Iris pigment epithelial cell (primary cell): ENCODE results near the gene DEFB129.
"Not testable (repeated sequence)": the region's sequence is repeated elsewhere in the genome, so short reads cannot be mapped to it uniquely, and the experiment has no call there.

Source experiments
- DNase-seq: peaks from one replicate; pipeline ENCODE4 v3.0.0-alpha.2; 2011; ENCODE audit warnings: low read depth

Gene DEFB129, protein sequence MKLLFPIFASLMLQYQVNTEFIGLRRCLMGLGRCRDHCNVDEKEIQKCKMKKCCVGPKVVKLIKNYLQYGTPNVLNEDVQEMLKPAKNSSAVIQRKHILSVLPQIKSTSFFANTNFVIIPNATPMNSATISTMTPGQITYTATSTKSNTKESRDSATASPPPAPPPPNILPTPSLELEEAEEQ

DNA sequence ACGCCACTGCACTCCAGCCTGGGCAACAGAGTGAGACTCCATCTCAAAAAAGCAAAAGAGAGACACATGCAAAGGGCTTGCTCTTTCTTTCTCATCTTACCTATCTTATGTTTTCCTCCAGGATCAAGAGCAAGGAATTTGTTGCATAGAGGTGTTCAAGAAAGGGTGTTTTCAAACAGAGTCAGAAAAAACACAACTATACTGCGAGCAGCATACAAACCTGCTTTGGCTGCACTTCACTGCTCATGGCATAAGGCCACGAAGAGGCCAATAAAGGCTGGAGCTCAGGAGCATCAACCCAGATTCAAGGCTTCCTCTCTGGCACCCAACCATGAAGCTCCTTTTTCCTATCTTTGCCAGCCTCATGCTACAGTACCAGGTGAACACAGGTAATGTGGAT is at the start of gene DEFB129:
DEFB129 (plus strand) TSS at position 301 of the 400 bp plus-strand sequence; CDS start at position 332, 31 bp downstream.
- no peak for DNase-seq

DNA sequence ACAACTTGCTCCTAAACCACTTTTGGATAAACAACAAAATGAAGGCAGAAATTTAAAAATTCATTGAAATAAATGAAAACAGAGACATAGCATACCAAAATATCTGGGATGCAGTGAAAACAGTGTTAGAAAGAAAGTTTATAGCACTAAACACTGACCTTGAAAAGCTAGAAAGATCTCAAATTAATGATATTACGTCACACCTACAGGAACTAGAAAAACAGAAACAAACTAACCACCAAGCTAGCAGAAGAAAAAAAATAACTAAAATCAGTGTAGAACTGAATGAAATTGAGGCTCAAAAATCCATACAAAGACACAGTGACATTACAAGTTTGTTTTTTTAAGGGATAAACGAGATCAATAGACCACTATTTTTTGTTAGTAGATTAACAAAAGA is 42.8 kb upstream of the DEFB129 start:
- DNase-seq = no peak

DNA sequence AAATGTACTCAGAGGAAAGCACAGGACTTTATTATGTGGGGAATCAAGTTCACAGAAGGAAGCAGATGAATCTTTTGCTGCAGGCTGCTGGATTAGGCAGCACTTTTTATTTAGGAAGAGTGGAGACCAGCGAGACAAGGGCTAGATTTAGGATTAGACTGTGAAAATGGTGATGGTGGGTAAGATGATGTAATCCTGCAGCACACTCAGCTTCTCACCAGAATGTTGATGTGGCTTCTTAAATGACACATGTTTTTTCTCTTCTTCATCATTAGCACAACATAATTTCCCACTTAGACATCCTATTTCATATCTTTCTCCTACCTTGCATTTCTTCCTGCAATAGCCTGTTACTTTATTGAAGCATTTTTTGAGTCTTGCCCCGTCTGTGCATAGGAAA is 39.3 kb upstream of the DEFB129 start:
- DNase-seq = no peak

DNA sequence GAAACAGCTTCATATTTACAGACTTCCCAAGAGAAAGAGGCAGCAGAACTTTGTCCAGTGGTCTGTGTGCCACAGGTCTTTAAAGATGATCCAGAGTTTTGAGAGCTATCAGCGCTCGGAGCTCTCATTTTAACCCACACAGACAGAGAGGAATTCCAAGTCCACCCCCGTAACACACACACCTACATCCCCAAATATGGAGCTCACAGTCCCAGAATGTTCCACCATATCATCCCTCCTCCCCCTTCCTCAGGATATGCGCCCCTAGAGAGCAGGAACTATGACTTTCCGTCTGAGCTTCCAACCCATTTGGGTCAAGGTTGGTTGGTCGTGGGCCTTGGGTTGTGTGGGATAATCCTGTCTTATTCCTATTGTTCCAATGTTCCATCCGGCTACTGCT is 37.4 kb upstream of the DEFB129 start, which contains the start of gene DEFB128:
DEFB128 (minus strand) TSS at position 101 of the 400 bp plus-strand sequence; CDS start at position 13, 88 bp downstream.
- no peak for DNase-seq

DNA sequence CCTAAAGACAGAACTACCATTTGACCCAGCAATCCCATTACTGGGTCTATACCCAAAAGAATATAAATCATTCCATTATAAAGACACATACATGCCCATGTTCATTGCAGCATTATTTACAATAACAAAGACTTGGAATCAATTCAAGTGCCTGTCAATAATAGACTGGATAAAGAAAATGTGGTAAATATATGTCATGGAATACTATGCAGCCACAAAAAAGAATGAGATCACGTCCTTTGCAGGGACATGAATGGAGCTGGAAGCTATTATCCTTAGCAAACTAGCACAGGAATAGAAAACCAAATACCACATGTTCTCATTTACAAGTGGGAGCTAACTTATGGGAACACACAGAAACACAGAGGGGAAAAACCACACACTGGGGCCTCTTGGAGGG is 28.8 kb upstream of the DEFB129 start:
- DNase-seq = no peak

DNA sequence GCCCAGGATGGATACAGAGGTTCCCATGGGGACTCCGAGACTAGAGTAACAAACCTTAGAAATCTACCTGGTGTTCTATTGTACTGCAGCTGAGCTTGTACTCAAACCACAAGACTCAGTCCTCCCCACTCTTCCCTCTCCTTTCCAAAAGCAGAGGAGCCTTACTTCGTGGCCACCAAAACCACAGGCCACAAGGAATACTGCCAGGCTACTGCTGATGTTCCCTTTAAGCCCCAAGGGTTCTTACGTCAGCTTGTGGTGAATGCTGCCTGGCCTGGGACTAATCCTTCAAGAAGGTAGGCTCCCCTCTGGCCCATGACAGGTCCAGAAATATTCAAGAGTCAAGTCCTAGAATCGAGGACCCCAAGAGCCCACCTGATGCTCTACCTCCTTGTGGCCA is 27.1 kb upstream of the DEFB129 start:
- no peak for DNase-seq

DNA sequence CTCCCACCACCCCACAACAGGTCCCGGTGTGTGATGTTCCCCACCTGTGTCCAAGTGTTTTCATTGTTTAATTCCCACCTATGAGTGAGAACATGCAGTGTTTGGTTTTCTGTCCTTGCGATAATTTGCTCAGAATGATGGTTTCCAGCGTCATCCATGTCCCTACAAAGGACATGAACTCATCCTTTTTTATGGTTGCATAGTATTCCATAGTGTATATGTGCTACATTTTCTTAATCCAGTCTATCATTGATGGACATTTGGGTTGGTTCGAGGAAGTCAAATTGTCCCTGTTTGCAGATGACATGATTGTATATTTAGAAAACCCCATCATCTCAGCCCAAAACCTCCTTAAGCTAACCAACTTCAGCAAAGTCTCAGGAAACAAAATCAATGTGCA is 23.4 kb upstream of the DEFB129 start:
- DNase-seq = not testable (repeated sequence)

DNA sequence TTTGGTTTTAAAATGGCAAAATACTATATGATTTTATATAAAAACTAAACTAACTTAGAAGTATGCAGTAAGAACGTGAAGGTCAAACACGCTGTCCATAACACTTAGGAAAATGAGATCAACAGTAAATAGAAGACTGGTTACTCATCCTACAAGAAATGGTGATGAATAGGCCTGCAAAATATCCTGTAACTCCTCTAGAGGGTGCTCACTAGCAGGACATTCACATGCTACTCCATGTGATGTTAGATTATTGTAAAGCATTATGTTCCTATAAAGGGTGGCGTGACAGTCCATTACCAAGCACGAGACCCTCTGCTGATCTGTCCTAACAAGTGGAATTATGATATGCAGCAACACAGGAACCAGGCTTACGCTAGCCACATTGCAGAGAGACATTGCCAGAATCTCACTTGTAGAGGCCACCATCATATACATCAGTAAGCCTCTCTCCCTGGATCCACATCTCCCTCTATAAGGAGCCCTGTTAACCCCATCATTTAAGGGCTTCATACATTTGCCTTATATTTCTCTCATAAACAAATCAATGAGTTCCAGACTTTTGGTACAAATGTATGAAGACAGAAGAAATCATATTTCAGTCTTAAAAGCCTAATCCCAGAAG is 18.0 kb upstream of the DEFB129 start:
- peak; percentile 88 for DNase-seq

DNA sequence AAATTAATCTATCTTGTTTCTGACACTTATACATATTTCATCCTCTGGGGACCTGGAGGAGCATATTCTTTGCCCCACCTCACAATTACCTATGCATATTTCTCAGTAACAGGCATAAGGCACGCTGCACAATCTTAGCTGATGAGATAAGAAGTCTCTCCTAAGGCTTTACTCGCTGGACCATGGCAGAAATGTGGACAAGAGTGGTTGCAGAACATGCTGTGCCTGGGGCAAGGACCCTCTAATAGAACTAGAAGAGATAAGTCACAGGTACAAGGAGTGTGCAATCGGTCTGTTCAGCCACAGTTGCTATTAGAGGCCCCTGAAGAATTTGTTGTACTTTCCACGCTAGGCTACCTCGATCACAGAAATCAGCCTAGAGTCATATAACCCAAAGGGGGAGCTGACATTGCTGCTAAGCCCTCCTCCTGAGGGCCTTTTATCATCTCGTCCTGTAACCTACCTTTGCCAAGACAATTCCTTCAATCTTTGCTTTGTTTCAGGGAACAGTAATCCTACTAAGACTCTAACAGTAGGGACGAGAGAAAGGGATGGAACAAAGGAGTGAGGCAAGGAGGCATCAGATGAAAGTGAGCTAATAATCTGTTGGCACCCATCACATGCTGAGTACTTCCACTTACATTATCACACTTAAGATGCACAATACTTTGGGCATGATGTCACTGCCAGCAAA is 16.1 kb upstream of the DEFB129 start:
- DNase-seq = no peak

DNA sequence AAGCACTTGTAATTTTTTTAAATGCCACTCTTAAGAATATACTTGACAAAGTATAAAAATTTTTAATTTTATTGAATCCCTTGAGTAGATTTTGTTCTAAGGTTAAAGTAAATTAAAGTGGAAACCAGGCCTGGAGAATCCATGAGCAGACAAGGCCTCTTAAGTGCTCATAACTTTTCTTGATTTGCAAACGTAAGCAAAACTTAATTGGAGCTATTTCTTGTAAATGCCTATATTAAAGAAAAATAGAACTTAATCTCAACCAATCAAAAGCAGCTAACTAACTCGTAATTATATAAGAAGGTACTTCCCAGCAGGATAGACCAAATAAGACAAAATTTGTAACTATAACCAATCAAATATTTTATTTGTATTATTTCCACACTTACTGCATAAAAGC is 12.7 kb upstream of the DEFB129 start:
- no peak for DNase-seq

DNA sequence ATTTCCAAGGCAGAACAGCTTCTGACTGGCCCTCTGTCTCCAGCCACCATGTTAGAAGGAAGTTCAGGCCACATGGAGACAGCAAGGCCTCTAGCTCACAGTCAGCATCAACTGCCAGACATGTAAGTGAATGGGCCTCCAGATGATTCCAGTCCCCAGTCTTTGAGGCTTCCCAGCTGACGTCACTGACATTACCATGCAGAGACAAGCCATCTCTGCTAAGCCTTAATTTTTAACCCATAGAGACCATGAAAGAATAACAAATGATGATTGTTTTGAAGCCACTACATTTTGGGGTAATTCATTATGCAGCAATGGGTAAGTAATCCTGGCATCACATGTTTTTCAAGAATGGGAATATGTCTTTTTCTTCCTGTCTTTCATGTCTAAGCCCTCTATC is 11.3 kb upstream of the DEFB129 start:
- DNase-seq = no peak

DNA sequence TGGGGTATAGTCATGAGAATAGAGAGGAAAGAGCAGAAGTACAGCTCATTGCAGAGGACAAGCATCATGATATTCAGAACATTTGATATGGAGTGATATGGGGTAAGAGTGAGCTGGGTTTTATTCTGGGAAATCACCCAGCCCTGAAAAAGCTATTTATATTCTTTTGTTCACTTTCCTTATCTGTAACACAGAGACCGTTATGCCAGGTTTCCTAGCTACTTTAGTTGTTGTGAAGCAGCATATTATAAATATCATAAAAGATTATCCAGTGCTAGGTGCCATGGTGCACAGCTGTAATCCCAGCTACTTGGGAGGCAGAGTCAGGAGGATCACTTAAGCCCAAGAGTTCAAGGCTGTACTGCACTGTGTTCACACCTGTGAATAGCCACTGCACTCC is 9.8 kb upstream of the DEFB129 start:
- no peak for DNase-seq

DNA sequence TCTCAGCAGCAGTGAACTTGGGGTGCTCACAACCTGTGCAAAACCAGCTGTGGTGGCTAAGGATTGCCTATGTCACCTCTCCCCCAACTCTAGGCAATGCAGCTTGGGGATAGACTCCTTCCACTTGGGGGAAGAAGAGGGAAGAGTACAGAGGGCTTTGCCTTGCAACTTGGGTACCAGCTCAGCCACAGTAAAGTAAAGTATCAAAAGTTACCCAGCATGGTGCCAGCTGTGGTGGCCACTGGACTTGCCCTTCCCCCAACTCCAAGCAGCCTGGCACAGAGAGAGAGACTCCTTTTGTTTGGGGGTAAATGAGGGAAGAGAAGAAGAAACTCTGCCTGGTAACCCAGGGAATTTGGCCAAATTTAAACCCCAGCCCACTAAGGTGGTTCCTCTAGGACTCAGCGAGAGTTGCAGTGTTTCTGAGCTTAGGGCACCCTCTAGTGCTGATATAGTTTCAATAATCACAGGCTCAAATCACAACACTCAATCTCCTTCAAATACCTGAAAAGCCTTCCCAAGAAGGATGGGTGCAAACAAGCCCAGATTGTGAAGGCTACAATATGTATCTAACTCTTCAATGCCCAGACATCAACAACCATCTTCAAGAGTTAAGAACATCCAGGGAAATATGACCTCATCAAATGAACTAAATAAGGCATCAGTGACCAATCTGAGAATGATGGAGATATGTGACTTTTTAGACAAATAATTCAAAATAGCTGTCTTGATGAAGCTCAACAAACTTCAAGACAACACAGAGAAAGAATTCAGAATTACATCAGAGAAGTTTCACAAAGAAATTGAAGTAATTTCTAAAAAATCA is 7.6 kb upstream of the DEFB129 start:
- peak; percentile 16 for DNase-seq

DNA sequence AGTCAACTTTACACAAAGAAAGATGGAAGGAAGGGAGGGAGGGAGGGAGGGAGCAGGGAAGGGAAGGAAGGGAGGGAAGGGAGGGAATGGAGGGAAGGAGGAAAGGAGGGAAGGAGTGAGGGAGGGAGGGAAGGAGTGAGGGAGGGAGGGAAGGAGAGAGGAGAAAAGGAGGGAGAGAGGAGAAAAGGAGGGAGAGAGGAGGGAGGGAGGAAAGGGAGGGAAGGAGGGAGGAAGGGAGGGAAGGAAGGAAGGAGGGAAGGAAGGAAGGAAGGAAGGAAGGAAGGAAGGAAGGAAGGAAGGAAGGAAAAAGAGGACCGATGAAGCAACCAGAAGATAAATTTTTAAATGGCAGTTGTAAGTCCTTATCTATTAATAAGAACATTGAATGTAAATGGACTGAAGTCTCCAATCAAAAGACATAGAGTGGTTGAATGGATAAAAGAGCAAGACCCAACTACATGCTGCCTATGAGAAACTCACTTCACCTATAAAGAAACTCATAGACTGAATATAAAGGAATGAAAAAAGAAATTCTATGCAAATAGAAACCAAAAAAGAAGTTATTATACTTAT is 5.7 kb upstream of the DEFB129 start:
- DNase-seq = no peak

DNA sequence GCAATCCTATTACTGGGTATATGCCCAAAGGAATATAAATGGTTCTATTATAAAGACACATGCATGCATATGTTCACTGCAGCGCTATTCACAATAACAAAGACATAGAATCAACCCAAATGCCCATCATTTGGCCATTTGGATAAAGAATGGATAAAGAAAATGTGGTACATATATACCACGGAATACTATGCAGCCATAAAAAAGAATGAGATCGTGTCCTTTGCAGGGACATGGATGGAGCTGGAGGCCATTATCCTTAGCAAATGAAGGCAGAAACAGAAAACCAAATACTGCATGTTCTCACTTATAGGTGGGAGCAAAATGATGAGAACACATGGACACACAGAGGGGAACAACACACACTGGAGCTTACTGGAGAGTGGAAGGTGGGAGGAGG is 1.2 kb upstream of the DEFB129 start:
- DNase-seq = not testable (repeated sequence)

DNA sequence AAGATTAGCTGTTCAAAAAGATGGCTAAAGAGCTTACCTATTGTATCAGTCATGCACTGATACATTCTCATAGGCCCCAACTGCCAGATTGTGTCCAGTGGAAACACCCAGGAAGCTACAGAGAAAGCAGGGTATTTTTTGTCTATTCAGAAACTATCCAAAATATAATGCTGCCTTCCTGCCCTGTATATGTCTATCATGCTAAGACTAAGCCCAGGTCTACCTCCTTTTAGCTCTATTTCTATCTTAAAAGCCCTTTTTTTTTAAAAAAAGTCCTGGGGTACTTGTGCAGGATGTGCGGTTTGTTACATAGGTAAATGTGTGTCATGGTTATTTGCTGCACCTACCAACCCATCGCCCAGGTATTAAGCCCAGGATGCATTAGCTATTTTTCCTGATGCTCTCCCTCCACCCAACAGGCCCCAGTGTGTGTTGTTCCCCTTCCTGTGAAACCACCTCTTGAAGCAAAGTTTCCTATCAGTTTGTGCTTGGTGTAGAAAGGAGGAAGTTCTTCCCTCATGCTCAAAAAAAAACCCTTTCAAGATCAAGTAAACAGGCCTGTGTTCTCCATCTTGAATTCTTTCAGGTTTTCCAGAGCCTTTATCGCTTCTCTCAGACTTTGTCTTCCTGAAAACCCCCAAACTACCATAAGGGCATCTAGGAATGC is 514 bp downstream of the DEFB129 start:
- DNase-seq = no peak

DNA sequence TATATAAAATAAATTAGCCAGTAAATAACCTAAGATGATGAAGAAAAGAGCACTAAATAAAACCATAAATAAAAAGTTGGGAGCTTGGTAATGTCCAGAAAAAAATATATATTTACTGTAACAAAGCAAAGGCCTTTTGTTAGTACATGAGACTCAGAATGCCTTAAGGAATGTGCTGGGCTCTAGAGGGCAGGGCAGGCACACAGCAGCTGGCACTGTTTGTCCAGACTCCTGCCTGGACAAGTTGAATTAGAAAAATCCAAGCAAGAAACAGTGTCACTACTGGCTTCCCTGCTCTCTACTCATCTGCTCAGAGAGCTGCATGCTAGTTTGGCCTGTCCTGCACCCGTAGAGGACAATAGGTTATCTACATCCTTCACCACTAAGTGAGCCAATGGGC is 8.8 kb downstream of the DEFB129 start:
- no peak for DNase-seq

DNA sequence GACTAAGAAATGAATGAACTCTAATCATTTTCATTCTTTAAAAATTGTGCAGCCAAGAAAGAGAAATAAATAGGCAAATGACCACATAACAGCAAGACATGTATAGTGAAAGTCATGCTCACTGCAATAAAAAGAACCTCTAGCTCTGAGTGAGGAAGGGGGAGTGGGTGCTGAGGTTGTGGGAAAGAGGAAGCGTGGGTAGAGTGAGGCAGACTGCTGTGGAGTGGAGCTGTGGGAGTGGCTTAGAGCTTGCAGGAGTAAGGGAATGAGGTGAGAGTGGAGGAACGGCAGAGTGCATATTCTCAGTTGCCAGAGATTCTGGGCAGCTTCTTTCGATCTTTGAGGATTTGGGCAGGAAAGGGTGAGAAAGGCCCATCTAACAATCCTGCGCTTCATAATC is 10.4 kb downstream of the DEFB129 start:
- peak; percentile 1 for DNase-seq

DNA sequence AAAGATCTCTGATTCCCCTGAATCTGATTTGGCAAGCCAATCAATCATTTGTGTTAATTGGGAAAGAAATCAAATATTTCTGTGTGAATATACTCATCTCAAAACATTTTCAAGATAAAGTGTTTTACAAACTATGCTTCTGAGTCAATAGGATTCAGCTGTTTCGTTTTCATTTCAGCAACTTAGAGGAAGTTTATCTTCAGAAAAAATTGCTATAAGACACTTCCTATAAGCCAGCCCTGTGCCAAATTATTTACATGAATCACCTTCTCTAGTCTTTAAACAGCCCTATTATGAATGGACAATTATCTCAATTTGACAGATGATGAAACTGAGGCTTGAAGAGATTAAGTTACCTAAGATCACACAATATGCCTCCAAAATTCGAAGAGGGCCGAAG is 10.9 kb downstream of the DEFB129 start:
- DNase-seq = peak; percentile 3

DNA sequence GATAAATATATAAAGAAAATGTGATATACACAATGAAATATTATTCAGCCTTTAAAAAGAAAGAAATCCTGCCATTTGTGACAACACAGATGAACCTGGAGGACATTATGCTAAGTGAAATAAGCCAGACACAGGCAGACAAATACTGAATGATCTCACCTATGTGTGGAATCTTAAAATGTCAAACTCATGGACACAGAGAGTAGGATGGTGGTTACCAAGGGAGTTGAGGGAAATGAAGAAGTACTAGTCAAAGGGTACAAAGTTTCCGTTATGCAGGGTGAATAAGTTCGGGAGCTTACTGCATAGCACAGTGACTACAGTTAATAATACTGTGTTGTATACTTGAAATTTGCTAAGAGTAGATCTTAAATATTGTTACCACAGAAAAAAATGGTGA is 15.8 kb downstream of the DEFB129 start:
- DNase-seq = no peak

DNA sequence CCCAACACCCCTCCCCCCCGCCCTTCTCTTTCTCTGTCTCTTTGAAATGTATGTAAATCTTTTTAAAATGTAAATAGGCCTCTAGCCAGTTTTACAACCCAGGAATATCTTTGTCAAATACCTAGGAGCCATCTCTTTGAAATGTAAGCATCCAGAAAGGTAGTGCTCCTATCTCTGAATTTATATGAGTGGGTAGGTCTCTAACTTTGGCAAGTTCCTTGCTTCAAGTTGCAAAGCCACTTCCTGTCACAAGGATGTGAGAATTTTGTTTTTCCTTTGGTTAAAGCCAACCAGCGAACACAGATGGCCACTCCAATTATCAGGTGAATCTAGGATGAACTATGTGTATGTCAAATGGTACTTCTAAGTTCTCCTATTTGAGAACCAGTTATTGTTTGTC is 24.3 kb downstream of the DEFB129 start:
- DNase-seq = no peak

DNA sequence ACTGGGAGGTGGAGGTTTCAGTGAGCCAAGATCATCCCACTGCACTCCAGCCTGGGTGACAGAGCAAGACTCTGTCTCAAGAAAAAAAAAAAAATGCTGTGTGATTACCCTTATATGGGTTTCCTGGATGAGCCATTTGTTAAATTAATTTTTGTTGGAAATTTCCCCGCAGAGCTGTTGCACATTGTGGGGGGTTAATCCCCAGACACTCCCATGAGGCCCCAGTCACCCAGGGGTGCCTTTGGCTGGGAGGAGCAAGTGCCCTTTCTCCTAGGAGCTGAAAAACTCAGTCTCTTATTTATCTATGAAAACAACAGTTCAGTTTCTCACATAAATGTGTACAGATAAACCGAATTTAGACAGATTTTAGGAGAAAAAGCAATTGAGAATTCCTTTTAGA is 25.7 kb downstream of the DEFB129 start:
- DNase-seq = no peak
